ENCODE results near the gene PNPLA5. TPM values are rescaled to one million over a fixed set of nuclear protein-coding genes. Genes with fewer than 3 reads are reported as not detected.

Gene PNPLA5
- total and polyA plus RNA-seq, 2 of the 13 experiments (the other 11 are each of a cell fraction or from before 2014, with no cell fraction given): not detected

DNA sequence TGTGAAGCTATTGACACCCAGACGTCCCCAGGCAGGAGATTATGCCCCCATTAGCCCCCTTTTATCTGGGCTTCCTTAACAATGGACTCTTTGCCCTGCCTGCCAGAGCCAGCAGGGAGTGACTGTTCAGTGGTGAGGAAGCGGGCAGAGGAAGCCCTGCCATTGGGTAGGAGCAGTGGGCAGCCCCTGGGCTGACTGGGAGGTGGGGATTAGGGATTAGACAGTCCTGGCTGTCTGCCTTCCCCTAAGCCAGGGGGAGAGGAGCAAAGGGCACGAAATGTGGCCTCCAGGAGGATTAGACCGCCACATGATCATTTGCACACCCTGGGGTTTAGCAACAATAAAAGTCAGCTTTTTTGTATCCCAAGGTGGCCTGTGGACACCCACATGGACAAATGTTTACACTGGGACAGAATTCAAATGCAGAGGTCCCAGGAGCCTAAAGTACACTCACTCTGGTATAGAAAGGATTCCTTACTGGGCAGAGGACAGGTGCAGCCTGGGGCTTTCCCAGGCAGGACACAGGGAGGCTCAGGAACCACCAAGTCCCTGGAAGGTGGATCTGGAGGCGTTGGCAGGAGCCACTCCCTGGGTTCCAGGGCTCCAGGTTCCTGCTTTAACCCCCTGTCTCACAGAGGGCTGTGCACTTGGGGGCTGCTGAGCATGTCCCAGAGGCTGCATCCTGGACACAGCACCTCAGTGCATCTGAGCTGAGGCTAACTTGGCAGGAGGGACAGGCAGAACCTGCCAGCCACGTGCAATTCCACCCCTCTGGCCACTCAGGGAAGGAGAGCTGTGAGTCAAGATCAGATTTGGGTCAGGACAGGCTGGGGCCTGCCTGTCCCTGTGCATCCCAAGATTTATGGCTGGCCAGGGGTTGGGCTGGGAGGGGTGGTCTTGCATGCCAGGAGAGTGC is 33.9 kb upstream of the PNPLA5 start (continued):
- TF ChIP-seq ZNF432 (CRISPR knock-in tag; IDR thresholded peaks at IDR 0.05; ENCODE audit: borderline replicate concordance): no peak
- peak; percentile 48; the same call in 1 of the 2 replicates for TF ChIP-seq ISL2 (CRISPR knock-in tag; IDR thresholded peaks at IDR 0.05)
- TF ChIP-seq, protein P1, sequence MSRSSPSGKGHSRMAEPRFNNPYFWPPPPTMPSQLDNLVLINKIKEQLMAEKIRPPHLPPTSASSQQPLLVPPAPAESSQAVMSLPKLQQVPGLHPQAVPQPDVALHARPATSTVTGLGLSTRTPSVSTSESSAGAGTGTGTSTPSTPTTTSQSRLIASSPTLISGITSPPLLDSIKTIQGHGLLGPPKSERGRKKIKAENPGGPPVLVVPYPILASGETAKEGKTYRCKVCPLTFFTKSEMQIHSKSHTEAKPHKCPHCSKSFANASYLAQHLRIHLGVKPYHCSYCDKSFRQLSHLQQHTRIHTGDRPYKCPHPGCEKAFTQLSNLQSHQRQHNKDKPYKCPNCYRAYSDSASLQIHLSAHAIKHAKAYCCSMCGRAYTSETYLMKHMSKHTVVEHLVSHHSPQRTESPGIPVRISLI (CRISPR knock-in tag; IDR thresholded peaks at IDR 0.05; ENCODE audit: borderline replicate concordance): peak; percentile 71; the same call in 1 of the 2 replicates
- no peak for TF ChIP-seq ZNF569 (CRISPR knock-in tag; IDR thresholded peaks at IDR 0.05; ENCODE audit: borderline replicate concordance)
- TF ChIP-seq, protein P2, sequence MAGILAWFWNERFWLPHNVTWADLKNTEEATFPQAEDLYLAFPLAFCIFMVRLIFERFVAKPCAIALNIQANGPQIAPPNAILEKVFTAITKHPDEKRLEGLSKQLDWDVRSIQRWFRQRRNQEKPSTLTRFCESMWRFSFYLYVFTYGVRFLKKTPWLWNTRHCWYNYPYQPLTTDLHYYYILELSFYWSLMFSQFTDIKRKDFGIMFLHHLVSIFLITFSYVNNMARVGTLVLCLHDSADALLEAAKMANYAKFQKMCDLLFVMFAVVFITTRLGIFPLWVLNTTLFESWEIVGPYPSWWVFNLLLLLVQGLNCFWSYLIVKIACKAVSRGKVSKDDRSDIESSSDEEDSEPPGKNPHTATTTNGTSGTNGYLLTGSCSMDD (CRISPR knock-in tag; IDR thresholded peaks at IDR 0.05): no peak
- no peak for TF ChIP-seq ELF4 (CRISPR knock-in tag; IDR thresholded peaks at IDR 0.05; ENCODE audit: borderline replicate concordance)
- no peak for TF ChIP-seq NCOA5 (CRISPR knock-in tag; IDR thresholded peaks at IDR 0.05)
- no peak for TF ChIP-seq ZNF674 (CRISPR knock-in tag; IDR thresholded peaks at IDR 0.05; ENCODE audit: low read depth)
- TF ChIP-seq POLR2AphosphoS5 (IDR thresholded peaks at IDR 0.05; ENCODE audit: low read depth, low read length): peak; percentile 82
- TF ChIP-seq, protein P3, sequence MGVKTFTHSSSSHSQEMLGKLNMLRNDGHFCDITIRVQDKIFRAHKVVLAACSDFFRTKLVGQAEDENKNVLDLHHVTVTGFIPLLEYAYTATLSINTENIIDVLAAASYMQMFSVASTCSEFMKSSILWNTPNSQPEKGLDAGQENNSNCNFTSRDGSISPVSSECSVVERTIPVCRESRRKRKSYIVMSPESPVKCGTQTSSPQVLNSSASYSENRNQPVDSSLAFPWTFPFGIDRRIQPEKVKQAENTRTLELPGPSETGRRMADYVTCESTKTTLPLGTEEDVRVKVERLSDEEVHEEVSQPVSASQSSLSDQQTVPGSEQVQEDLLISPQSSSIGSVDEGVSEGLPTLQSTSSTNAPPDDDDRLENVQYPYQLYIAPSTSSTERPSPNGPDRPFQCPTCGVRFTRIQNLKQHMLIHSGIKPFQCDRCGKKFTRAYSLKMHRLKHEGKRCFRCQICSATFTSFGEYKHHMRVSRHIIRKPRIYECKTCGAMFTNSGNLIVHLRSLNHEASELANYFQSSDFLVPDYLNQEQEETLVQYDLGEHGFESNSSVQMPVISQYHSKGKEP (CRISPR knock-in tag; IDR thresholded peaks at IDR 0.05): no peak
- no peak for TF ChIP-seq SRSF9 (IDR thresholded peaks at IDR 0.05; ENCODE audit: borderline replicate concordance, insufficient read depth, low read depth, low read length, poor library complexity, severe bottlenecking)
- TF ChIP-seq, protein P4, sequence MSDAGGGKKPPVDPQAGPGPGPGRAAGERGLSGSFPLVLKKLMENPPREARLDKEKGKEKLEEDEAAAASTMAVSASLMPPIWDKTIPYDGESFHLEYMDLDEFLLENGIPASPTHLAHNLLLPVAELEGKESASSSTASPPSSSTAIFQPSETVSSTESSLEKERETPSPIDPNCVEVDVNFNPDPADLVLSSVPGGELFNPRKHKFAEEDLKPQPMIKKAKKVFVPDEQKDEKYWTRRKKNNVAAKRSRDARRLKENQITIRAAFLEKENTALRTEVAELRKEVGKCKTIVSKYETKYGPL (CRISPR knock-in tag; IDR thresholded peaks at IDR 0.05): no peak
- no peak for TF ChIP-seq ZNF75D (CRISPR knock-in tag; IDR thresholded peaks at IDR 0.05; ENCODE audit: borderline replicate concordance)
- TF ChIP-seq, protein P5, sequence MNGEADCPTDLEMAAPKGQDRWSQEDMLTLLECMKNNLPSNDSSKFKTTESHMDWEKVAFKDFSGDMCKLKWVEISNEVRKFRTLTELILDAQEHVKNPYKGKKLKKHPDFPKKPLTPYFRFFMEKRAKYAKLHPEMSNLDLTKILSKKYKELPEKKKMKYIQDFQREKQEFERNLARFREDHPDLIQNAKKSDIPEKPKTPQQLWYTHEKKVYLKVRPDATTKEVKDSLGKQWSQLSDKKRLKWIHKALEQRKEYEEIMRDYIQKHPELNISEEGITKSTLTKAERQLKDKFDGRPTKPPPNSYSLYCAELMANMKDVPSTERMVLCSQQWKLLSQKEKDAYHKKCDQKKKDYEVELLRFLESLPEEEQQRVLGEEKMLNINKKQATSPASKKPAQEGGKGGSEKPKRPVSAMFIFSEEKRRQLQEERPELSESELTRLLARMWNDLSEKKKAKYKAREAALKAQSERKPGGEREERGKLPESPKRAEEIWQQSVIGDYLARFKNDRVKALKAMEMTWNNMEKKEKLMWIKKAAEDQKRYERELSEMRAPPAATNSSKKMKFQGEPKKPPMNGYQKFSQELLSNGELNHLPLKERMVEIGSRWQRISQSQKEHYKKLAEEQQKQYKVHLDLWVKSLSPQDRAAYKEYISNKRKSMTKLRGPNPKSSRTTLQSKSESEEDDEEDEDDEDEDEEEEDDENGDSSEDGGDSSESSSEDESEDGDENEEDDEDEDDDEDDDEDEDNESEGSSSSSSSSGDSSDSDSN (CRISPR knock-in tag; IDR thresholded peaks at IDR 0.05): peak; percentile 44
- TF ChIP-seq ZC3H13 (CRISPR knock-in tag; IDR thresholded peaks at IDR 0.05): peak; percentile 74; the same call in 1 of the 2 replicates
- TF ChIP-seq, protein P6, sequence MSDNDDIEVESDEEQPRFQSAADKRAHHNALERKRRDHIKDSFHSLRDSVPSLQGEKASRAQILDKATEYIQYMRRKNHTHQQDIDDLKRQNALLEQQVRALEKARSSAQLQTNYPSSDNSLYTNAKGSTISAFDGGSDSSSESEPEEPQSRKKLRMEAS (IDR thresholded peaks at IDR 0.05): peak; percentile 82
- TF ChIP-seq ZC3H4 (CRISPR knock-in tag; IDR thresholded peaks at IDR 0.05; ENCODE audit: borderline replicate concordance): no peak; the same call in 1 of the 2 replicates
- no peak for TF ChIP-seq MIER2 (CRISPR knock-in tag; IDR thresholded peaks at IDR 0.05)
- no peak for TF ChIP-seq ZSCAN20 (CRISPR knock-in tag; IDR thresholded peaks at IDR 0.05; ENCODE audit: borderline replicate concordance)
- no peak for TF ChIP-seq TCF7 (IDR thresholded peaks at IDR 0.05; ENCODE audit: low read depth)
- no peak for TF ChIP-seq KDM1A (CRISPR knock-in tag; IDR thresholded peaks at IDR 0.05)
- TF ChIP-seq NCOA2 (CRISPR knock-in tag; IDR thresholded peaks at IDR 0.05): peak; percentile 76

Measured in HepG2 (cell line).